ENCODE measurements around the gene GARIN5A.
"Not testable (repeated sequence)": the region's sequence is repeated elsewhere in the genome, so short reads cannot be mapped to it uniquely, and the experiment has no call there.

GARIN5A gene

DNA sequence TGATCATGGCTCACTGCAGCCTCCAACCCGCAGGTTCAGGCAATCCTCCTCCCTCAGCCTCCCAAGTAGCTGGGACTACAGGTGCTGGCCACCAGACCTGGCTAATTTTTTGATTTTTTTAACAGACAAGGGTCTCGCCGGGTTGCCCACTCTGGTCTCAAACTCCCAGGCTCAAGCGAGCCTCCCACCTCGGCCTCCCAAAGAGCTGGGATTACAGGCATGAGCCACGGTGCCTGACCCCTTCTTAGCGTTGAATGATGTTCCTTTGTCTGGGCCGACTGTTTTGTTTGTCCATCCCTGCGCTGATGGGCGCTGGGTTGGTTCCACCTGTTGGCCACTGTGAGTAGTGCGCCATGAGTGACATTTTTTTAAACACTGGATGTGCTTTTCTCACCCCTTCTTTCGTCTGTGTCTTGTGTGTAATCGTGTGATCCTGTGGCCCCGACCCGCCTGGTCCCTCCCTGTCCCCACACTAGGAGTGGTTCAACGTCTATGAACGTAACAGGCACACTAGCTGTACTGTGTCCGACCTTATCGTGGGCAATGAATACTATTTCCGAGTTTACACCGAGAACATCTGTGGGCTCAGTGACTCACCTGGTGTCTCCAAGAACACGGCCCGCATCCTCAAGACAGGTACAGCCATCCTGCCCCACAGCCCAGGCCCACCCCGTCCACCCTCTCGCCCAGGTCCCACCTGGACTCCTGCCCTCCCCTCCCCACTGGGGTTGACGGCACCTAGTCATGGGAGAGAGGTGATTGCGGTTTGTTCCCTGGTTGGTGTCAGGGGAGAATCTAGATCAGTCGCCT, 15.4 kb downstream of the GARIN5A start:
- DNase-seq = peak; percentile 66 to 75

DNA sequence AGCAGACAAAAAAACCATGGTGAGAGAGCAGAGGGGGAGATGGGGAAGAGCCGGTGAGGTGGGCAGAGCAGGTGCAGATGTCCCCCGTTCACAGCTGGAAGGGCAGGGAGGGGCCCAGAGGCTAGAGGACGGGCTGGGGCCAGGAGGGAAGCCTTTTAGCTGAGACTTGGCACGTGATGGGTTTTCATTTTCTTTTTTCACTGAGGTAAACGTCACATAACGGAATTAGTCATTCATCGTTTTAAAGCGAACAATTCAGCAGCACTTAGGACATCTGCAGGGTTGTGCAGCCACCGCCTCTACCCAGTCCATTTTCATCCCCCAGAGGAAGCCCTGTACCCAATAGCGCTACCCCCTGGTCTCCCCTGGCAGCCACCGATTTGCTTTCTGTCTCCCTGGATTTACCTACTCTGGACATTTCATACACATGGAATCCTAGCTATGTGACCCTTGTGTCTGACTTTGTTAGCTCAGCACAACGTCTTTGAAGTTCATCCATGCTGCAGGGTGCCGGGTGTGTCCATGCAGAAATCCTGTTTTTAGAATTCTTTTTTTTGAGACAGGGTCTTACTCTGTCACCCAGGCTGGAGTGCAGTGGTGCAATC, 16.4 kb downstream of the GARIN5A start:
- peak; percentile 27 to 35 for DNase-seq

DNA sequence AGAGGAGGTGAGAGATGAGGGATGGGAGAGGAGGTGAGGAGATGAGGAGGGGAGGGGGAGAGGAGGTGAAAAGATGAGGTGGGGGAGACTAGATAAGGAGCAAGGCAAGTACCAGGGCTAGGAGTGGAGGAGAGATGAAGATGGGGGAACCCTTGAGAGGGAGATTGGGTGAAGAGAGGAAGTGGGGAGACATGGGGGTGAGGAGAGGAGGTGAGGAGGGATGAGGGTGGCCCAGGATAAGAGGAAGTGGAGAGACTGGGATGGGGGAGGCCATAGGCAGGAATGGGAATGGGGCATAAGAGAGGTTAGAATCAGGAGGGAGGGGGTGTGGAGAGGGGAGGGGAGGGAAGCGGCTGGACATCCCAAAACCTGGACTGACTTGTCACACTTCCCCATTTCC, 17.0 kb downstream of the GARIN5A start:
- DNase-seq = no peak

DNA sequence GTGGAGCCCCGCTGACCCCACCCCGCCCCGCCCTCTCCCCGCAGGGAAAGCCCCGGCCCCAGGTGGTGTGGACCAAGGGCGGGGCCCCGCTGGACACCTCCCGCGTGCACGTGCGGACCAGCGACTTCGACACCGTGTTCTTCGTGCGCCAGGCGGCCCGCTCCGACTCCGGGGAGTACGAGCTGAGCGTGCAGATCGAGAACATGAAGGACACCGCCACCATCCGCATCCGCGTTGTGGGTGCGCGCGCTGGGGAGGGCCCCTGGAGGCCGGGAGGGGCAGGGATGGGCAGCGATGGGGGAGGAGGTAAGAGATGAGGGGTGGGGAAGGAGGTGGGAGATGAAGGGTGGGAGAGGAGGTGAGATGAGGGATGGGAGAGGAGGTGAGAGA, 17.6 kb downstream of the GARIN5A start:
- no peak for DNase-seq

DNA sequence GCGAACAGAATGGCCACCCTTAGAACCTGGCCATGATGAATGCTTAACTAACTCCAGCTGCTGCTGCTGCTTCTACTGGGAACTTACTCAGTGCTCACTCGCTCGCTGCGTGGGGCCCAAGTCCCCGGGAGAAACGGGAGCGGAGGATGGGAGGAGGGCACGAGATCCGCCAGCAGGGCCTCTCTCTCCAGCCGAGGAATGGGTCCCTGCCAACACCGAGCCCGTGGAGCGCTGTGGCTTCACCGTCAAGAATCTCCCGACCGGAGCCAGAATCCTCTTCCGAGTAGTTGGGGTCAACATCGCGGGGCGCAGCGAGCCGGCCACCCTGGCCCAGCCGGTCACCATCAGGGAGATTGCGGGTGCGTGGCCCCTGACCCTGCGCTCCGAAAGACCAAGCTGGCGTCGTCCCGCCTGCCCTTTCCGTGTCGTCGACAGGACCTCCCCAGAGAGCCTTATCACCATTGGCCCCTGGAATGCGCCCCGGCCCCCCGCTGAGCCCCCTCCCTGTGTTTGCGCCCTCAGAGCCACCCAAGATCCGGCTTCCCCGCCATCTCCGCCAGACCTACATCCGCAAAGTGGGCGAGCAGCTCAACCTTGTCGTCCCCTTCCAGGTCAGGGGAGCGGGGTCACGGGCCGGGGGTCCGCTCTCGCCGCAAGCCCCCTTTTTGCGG, 18.1 kb downstream of the GARIN5A start:
- no peak for DNase-seq

DNA sequence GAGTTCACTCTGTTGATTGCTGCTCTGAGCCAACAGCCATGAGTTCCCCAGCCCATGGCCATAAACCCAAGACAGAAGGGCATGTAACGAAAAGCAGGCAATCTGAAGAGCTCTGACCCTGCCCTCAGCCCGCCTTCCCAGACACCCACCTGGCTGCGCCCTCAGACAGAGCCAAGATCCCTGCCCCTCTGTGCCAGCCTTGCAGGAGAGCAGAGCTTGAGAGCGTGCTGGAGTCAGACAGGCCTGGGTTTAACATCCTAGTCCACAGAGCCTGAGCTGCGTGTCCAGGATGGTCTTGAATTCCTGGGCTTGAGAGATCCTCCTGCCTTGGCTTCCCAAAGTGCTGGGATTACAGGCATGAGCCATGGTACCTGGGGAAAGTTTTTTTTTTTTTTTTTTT, 19.3 kb downstream of the GARIN5A start:
- DNase-seq = no peak

DNA sequence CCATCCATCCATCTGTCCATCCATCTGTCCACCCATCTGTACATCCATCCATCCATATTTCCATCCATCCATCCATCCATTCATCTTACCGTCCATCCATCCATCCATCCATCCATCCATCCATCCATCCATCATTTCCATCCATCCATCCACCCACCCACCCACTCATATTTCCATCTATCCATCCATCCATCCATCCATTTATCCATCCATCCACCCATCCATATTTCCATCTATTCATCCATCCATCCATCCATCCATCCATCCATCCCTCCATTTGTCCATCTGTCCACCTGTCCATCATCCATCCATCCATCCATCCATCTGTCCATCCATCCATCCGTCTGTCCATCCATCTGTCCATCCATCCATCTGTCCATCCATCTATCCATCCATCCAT, 20.7 kb downstream of the GARIN5A start:
- no peak for DNase-seq

DNA sequence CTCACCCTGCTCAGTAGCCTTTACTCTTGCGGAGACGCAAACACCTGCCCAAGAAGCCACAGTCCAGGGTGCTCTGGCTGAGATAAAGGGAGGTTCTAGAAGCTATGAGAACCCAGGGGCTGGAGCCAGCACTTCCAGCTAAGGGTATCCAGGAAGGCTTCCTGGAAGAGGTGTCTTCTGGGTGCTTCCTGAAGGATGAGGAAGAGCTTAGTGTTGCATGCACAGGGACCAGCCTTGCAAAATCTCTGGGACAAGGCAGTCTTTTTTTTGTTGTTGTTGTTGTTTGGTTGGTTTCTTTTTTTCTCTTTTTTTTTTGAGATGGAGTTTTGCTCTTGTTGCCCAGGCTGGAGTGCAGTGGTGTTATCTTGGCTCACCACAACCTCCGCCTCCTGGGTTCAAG, 23.4 kb downstream of the GARIN5A start:
- no peak for DNase-seq

DNA sequence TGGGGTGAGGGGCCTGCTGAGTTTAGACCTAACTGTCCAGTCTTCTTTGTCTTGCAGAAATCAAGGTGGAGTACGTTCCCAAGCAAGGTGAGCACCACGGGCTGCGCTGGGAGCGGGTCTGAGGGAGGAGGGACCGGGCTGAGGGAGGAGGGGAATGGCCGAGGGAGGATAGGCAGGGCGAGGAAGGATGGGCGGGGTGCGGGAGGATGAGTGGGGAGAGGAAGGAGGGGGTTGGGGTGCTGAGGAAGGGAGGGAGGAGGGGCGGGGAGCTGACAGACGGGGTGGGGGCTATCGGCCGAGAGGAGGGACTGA, 25.5 kb downstream of the GARIN5A start:
- no peak for DNase-seq

DNA sequence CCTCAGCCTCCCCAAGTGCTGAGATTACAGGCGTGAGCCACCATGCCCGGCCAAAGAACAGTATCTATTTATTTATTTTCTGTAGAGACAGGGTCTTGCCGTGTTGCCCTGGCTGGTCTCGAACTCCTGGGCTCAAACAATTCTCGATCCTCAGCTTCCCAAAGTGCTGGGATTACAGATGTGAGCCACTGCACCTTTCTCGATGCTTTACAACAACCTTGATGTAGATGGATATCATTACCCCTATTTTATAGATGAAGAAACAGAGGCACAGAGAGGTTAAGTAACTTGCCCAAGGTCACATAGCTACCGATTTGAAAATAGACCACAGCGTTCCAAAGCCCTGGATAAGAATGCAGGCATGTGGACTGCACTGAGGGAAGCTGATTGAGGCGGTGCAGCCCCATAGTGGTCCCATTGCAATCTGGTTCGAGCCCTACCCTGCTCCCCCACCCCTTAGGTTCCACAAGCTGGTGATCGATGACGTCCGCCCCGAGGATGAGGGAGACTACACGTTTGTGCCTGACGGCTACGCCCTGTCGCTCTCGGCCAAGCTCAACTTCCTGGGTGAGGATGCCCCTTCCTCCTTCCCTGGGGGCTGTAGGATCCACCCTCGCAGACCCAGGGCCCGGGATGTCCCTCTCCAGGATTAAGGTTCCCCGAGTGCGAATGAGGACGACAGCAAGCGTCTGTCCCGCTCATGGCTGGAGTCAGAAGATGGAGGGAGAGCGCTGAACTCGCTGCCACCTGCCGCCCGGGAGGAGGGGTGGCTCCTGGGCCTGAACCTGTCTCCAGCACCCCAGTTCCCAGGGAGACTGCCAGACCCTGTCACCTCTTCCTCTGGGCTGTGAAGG, 26.1 kb downstream of the GARIN5A start:
- DNase-seq = no peak

DNA sequence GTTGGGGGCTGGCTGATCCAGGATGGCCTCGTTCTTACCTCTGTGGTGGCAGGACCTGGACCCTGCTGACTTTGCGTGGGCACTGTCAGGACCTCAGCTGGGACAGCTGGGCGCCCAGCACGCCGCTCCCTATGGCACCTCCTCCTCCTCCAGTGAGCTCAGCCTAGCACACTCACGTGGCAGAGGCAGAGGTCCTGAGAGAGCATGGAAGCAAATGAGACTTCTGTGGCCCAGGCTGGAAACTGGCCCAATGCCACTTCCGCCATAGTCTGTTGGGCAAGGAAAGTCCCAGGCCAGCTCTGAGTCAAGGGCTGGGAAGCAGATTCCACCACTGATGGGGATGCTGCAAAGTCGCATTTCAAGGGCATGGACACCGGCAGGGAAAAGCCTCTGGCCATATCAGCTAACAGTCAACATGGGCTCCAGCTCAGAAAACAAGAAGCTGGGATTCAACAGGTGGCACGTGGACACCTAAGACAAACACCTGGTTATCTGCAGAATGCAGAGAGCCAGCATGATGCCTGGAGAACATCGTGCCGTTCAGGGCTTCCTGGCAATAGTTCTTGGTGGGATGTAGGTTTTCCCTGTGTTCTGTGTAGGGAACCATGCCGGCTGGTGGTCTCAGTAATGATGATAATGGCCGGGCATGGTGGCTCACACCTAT, 27.3 kb downstream of the GARIN5A start:
- no peak for DNase-seq

DNA sequence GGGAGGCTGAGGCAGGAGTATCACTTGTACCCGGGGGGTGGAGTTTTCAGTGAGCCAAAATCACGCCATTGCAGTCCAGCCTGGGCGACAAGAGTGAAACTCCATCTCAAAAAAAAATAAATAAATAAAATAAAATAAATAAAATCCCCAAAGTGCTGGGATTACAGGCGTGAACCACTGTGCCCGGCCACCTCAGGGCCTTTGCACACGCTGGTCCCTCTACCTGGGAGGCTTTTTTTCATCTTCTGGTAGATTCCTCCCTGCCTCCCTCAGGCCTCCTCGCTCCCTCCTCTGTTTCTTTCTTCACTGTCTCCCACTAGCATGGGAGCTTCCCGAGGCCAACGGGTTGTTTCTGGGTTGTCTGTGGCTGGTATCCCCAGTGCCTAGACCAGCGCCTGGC, 28.9 kb downstream of the GARIN5A start:
- no peak for DNase-seq

DNA sequence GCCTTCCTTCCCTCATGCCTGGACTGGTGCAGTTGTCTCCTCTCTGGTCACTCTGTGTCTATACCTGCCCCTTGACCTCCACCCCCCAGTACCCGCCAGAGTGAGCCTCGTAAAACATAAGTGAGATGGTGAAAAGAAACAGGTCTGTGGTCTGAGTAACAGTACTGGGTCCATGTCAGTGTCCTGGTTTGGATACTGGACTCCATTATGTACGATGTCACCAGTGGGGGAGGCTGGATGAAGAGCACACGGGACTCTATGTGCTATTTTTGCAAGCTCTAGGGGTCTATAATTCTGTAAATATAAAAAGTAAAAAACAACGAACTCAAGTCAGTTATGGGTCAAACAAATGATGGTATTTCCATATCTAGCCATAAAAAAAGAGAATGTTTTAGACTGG, 29.6 kb downstream of the GARIN5A start:
- no peak for DNase-seq

DNA sequence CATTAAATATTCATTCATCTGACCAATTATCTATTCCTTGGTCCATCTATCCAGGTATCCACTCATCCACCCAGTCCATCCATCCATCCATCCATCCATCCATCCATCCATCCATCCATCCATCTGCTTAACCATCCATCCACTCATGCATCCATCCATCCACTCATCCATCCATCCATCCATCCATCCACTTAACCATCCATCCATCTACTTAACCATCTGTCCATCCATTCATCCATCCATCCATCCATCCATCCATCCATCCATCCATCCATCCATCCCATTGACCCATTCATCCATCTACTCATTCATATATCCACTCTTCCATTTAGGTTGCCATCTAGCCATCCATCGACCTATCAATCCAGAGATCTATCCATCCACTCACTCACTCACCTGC, 32.6 kb downstream of the GARIN5A start:
- no peak for DNase-seq

DNA sequence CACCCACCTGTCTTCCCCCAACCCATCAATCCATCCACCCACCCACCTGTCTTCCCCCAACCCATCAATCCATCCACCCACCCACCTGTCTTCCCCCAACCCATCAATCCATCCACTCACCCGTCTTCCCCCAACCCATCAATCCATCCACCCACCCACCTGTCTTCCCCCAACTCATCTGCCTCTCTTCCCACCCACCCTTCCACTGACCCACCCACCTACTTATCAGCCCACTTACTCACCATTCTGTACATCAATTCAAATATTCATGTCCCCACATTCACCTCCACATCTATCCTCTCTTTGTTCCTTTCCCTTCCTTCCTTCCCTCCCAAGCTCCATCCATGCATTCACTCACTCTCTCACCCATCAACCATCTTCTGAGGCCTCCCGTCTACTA, 37.5 kb downstream of the GARIN5A start:
- DNase-seq = not testable (repeated sequence)

DNA sequence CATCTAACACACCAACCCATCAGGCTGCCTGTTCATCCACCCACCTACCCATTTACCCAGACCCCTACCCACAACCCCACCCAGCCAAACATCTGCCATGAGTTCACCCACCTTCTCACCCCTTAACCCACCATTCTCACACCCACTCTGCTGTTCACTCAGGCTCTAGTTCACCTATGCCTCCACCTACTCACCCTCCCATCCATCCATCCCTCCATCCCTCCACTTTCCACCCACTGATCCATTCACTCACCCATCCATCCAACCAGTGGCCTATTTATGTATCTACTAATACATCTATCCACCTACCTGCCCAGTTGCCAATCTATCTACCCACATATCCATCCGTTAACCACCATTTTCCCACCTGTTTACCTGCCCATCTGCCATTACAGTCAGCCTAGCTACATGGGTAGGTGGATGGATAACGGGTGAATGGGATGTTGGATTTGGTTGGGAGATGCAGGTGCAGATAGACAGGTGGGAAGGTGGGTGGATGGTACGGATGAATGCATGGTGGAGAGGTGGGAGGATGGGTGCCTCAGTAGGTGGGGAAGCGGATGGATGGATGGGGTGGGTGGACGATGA, 38.7 kb downstream of the GARIN5A start:
- DNase-seq = no peak

DNA sequence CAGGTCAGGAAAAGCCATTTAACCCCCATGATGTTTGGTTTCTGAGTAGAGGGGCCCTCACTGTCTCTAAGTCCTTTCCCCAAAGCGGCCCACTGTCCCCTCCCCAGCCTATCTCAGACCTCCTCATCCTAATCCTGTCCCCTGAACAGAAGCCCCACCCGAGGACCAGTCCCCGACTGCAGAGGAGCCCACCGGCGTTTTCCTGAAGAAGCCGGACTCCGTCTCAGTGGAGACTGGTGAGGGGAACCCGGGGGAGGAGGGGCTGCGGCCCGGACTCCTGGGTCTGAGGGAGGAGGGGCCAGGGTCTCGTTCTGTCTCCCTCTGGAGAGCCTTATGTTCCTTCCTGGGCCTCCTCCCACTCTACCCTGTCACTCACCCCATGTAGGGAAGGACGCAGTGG, 41.0 kb downstream of the GARIN5A start:
- no peak for DNase-seq

DNA sequence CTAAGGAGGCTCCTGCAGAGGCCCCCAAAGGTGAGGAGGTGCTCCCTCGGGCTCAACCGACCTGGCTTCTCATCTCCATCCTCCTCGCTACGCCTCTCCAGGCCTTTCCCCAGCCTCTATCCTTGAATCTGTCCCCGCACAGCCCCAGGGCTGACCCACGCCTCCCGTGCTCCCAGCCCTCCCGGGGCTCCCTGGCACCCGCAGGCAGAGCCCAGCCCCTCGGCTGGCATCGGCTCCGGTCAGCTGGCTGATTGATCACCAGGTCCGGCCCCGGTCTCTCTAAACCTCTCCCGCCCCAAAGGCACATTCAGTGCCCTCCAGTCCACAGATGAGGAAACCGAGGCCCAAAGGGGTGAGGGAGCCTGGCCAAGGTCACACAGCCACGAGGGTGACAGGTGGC, 41.4 kb downstream of the GARIN5A start:
- DNase-seq = no peak

DNA sequence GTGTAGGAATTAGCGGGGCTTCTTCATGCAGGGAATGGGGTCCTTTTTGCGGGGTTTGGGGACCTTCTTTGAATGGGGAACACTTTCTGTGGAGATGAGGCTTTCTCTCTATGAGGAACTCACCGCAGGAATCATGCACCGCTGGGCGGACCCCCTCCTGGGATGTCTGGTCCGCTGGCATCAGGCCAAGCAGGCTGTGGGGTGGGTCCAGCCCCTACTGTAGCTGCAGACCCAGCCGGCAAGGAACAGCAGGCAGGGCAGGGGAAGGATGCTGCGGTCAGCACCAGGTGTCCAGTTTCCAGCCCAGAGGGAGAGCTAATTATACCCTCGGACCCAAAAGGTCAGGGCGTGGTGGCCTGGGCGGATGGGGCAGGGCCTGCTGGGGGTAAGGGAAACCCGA, 42.1 kb downstream of the GARIN5A start:
- no peak for DNase-seq

DNA sequence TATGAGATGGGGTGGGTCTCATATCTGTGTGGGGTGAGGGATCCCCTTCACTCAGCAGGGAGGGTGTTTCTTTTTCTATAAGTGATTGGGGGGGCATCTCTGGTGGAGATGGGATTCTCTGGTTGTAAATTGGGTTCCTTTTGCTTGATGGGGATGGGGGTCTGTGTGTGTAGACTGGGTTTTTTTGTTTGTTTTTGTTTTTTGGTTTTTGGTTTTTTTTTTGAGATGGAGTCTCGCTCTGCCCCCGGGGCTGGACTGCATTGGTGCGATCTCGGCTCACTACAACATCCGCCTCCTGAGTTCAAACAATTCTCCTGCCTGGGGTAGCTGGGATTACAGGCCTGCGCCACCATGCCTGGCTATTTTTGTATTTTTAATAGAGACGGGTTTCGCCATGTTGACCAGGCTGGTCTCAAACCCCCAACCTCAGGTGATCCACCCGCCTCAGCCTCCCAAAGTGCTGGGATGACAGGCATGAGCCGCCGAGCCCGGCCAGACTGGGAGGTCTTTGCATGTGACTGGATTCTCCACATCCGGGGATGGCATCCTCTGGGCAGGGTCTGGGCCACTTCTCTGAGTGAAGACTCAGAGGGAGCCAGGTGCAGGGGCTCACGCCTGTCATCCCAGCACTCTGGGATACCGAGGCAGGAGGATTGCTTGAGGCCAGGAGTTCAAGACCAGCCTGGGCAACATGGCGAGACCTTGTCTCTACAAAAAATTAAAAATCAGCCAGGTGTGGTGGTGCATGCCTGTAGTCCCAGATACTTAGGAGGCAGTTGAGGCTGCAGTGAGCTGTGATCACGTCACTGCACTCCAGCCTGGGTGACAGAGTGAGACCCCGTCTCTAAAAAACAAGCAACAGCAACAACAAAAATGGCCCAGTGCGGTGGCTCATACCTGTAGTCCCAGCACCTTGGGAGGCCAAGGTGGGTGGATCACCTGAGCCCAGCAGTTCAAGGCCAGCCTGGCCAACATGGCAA, 43.2 kb downstream of the GARIN5A start:
- DNase-seq = no peak

Data from activated CD4-positive, alpha-beta T cell treated with anti-CD3 and anti-CD28 coated beads, Interleukin-2, amount 50 U/mL, for 48 hours (primary cell).